Activated CD4-positive, alpha-beta memory T cell treated with anti-CD3 and anti-CD28 coated beads for 36 hours (primary cell): ENCODE results near the gene NAV1. TPM values are rescaled to one million over a fixed set of nuclear protein-coding genes. Genes with fewer than 3 reads are reported as not detected.

ENCODE experiments used
- CTCF ChIA-PET: fragments of 350-600 bp; sonication (Branson Sonifier 250); formaldehyde crosslinking; loops from one replicate; lab custom pipeline; 2021; ENCODE audit warnings: antibody characterized with exemption, inconsistent platforms; lab: Charles Lee
- POLR2A ChIA-PET: fragments of 350-600 bp; sonication (Branson Sonifier 250); formaldehyde crosslinking; loops from one replicate; lab custom pipeline; 2021; ENCODE audit warnings: antibody characterized with exemption; lab: Charles Lee
- DNase-seq: peaks from one replicate; pipeline ENCODE4 v3.0.0-alpha.2; 2020
- H3K27ac Mint-ChIP-seq: one replicate; pipeline ENCODE4 v1.8.0; 2021; ENCODE audit warnings: mixed read lengths
- H3K27me3 Mint-ChIP-seq: one replicate; pipeline ENCODE4 v1.8.0; 2021; ENCODE audit warnings: mixed read lengths
- H3K36me3 Mint-ChIP-seq: one replicate; pipeline ENCODE4 v1.8.0; 2021; ENCODE audit warnings: mixed read lengths
- H3K4me1 Mint-ChIP-seq: one replicate; pipeline ENCODE4 v1.8.0; 2021; ENCODE audit warnings: low read depth, mixed read lengths
- H3K4me3 Mint-ChIP-seq: one replicate; pipeline ENCODE4 v1.8.0; 2021; ENCODE audit warnings: mild to moderate bottlenecking, mixed read lengths
- H3K9me3 Mint-ChIP-seq: one replicate; pipeline ENCODE4 v1.8.0; 2021; ENCODE audit warnings: mixed read lengths
- intact Hi-C: fragments of 100-400 bp; cut with micrococcal nuclease; formaldehyde crosslinking; loops from one replicate; pipeline ENCODE4 v1.15.1; 2023
- total RNA-seq, 2 experiments: library from RNA; stranded (reverse); gene quantifications; one replicate each; pipeline ENCODE4 v1.2.3, GENCODE V29; 2021

The NAV1 gene
- total RNA-seq, 2 experiments from 2014 or later = 2.2 to 2.6 TPM

DNA sequence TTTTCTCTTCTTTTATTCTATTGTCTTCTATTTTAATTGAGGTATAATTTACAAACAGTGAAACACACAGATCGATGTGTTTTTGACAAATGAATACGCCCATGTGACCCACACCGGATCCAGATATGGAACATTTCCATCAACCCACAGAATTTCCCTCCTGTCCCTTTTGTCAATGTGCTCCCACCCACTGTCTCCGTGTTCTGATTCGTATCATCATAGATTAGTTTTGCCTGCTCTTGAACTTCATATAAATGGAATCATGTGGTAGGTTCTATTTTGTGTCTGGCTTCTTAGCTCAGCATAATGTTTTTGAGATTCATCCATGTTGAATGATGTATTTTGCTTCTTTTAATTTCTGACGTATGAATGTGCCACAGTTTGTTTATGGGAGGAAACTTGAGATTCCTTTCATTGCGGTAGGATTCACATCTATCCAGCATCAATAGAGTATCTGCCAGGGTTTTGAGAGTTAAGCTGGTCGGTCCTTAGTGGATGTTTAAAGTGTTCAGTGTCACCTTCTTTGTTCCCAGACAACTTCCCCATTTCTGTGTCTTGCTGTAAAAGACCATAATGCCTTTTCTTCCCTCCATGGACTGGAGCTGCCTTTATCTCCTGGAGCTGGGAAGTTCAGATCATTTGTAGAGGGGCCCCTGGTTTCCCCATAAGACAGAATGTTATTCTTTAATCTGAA, 14.7 kb downstream of the NAV1 start:
- intact Hi-C loops = no loop called here
- no peaks in the 10 kb centered on the region for H3K9me3 Mint-ChIP-seq
- ChIA-PET CTCF (no interaction called here), POLR2A (no interaction called here)
- no peak overlapping the region for H3K27ac Mint-ChIP-seq
- no peaks in the 10 kb centered on the region for H3K27me3 Mint-ChIP-seq
- H3K36me3 Mint-ChIP-seq = no peaks in the 10 kb centered on the region
- DNase-seq = no peak
- H3K4me1 Mint-ChIP-seq = no peaks in the 10 kb centered on the region
- no peak overlapping the region for H3K4me3 Mint-ChIP-seq

DNA sequence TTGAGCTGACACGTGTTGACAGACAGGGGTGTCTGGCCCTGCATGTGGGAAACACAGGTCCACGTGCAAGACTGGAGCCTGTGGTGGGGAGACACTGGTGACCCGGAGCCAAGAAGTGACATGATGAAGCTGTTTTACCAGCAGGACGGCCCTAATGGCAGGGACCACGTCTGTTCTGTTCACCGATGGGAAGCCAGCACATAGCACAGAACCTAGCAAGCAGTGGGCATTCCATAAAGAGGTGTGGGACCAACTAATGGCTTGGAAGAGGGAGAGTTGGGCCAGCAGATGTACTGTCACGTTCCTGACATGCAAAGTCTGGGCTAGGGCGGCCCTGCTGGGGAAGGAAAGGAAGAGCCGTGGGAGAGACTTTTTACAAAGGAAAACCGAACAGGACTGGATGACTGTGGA, 15.3 kb downstream of the NAV1 start:
- no peaks in the 10 kb centered on the region for H3K36me3 Mint-ChIP-seq
- no peak overlapping the region for H3K4me3 Mint-ChIP-seq
- H3K9me3 Mint-ChIP-seq = no peaks in the 10 kb centered on the region
- DNase-seq = no peak
- ChIA-PET CTCF (no interaction called here), POLR2A (no interaction called here)
- no peaks in the 10 kb centered on the region for H3K27me3 Mint-ChIP-seq
- no peak overlapping the region for H3K27ac Mint-ChIP-seq
- H3K4me1 Mint-ChIP-seq = no peaks in the 10 kb centered on the region
- intact Hi-C loops = no loop called here

DNA sequence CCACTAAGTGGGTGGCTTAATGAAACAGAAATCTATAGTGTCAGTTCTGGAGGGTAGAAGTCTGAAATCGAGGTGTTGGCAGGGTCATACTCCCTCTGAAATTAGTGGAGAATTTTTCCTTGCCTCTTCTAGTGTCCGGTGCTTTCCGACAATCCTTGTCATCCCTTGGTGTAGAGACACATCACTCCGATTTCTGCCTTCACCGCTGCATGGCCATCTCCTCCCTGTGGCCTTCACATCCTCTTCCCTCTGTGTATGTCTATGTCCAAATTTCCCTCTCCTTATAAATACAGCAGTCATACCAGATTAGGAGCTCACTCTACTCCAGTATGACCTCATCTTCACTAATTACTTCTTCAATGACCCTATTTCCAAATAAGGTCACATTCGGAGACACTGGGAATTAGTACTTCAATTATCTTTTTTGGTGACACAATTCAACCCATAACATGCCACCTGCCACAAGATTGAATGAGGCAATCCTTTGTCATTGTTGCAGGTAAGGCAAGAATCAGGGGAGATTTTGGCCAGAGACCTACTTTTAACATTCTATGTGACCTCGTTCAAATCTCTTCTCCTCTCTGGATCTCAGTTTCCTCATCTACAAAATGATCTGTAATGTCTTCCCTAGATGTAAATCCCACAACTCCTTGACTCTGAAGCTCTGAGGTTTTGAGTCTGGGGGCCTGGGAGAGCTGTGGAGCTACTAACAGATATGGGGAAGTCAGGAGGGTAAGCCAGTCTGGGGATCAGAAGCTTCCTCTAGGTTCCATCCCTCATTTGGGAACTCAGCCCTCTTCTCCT, 16.1 kb downstream of the NAV1 start:
- peaks cover 3% of the 10 kb centered on the region for H3K4me1 Mint-ChIP-seq
- DNase-seq = no peak
- no peak overlapping the region for H3K27ac Mint-ChIP-seq
- intact Hi-C loops = no loop called here
- CTCF ChIA-PET = interaction anchor here (1.5 kb wide), 1 partner anchor 42 kb away, joined by 6 read pairs; no protein-coding TSS in a partner anchor
- no peaks in the 10 kb centered on the region for H3K27me3 Mint-ChIP-seq
- no peaks in the 10 kb centered on the region for H3K9me3 Mint-ChIP-seq
- H3K4me3 Mint-ChIP-seq = no peak overlapping the region
- POLR2A ChIA-PET = no interaction called here
- no peaks in the 10 kb centered on the region for H3K36me3 Mint-ChIP-seq

DNA sequence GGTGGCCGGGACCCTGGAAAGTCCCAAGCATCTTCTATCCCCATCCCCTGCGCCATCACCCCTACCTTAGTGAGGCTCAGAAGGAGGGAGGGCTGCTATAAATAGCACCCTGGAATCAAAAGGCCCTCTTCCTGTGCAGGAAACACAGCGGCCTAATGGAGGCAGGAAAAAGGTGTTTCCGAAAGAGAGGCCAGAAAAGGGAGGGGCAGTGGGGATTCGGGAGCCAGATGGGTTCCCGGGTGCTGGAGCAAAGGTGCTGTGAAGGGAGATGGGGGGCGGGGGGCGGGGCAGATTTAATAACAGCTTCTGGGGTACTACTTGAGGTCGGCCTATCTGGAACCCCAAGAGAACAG, 16.6 kb downstream of the NAV1 start:
- intact Hi-C loops = no loop called here
- Mint-ChIP-seq H3K36me3 (no peaks in the 10 kb centered on the region), H3K27ac (no peak overlapping the region), H3K4me3 (no peak overlapping the region), H3K4me1 (peaks cover 5% of the 10 kb centered on the region), H3K9me3 (no peaks in the 10 kb centered on the region), H3K27me3 (no peaks in the 10 kb centered on the region)
- DNase-seq = no peak
- CTCF ChIA-PET = interaction anchor here (1.5 kb wide), 1 partner anchor 43 kb away, joined by 6 read pairs; no protein-coding TSS in a partner anchor
- POLR2A ChIA-PET = no interaction called here

DNA sequence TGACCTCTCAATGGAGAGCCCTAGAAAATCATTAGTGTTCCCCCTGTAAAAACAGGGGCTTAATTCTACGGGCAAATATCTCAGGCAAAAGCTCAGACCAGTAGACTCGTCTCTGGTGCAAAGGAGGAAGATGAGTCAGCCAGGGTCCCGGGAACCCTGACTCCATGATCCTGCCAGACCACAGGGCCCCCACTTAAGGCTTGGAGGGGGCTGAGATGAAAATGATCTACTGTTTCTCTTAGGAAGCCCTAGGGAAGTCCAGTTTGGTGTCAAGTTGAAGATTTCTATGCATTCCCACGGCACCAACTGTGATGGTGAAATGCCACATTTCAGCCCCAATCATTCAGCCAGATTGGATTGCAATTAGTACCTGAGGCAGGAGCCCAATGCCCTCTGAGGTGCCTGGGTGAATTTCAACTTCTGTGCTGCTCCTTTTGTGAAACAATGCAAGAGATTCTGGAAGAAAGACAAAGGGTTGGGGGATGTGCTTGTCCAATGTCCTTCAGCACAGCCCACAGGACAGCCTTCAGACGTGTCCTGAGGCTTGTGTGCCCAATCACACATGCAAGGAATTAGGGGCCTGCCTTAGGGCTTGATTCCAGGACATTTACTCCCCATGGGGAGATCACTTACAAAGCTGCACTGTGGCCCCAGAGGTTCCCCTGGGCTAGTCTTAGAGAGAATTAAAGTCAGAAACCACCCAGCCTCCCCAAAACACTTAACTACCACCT, 18.1 kb downstream of the NAV1 start:
- no peak overlapping the region for H3K4me3 Mint-ChIP-seq
- no peak overlapping the region for H3K27ac Mint-ChIP-seq

DNA sequence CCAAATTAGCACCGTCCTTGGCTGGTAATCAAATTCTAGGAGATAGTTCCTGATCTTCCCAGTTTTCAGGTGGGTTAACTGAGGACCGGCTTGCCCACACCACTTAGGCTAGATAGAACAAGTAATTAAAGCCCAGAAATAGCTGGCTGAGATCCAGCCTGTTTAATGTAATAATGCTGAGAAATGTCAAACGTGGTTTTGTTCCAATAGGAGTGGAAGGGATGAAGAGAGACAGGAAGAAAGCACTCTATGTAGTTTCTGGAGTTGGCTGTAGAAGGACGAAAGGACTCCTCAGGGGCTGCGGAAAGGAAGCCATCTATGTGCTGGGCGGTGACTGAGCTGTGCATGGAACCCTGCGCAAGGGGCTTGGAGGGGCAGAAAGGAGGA, 18.6 kb downstream of the NAV1 start:
- Mint-ChIP-seq H3K27ac (no peak overlapping the region), H3K9me3 (no peaks in the 10 kb centered on the region), H3K4me1 (peaks cover 5% of the 10 kb centered on the region), H3K4me3 (no peak overlapping the region), H3K27me3 (no peaks in the 10 kb centered on the region), H3K36me3 (no peaks in the 10 kb centered on the region)
- no peak for DNase-seq
- ChIA-PET POLR2A (no interaction called here), CTCF (interaction anchor here (0.8 to 5.6 kb wide), 4 partner anchors 45 to 237 kb away, joined by 3 to 125 read pairs (median 4); no protein-coding TSS in a partner anchor)
- intact Hi-C loops = no loop called here

More for the DNA sequence above, 18.1 kb downstream of the NAV1 start:
- intact Hi-C loops = no loop called here
- peaks cover 5% of the 10 kb centered on the region for H3K4me1 Mint-ChIP-seq
- H3K36me3 Mint-ChIP-seq = no peaks in the 10 kb centered on the region
- H3K27me3 Mint-ChIP-seq = no peaks in the 10 kb centered on the region
- no peaks in the 10 kb centered on the region for H3K9me3 Mint-ChIP-seq
- no peak for DNase-seq
- ChIA-PET CTCF (interaction anchor here (0.8 to 5.6 kb wide), 4 partner anchors 45 to 238 kb away, joined by 3 to 125 read pairs (median 4); no protein-coding TSS in a partner anchor), POLR2A (no interaction called here)

DNA sequence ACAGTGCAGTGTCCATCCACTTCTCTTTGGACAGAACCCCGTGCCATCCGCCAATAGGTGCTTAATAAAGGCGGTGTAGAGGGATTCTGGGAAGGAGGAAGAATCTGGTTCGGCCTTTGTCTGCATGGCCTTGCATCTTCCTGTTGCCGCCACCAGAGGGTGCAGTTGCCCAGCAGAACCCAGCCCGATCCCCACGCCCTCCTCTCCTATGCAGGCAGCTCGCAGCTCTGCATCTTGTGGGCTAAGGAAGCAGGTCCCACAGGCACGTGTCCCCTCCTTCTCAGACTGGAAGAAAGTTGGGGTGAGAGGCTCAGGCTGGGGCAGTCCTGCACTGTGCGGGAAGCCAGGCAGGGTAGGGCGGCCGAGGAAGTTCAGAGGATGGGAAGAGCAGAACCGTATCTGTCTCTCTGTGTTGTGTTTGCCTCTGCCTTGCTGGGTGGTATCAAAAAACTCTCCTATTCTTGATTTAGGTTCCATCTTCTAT, 20.8 kb downstream of the NAV1 start:
- DNase-seq = peak; percentile 79
- ChIA-PET CTCF (interaction anchor here (0.6 to 5.6 kb wide), 31 partner anchors 8 to 307 kb away, joined by 3 to 125 read pairs (median 5); no protein-coding TSS in a partner anchor), POLR2A (no interaction called here)
- Mint-ChIP-seq H3K9me3 (no peaks in the 10 kb centered on the region), H3K27ac (no peak overlapping the region), H3K4me3 (no peak overlapping the region), H3K4me1 (peaks cover 5% of the 10 kb centered on the region), H3K27me3 (no peaks in the 10 kb centered on the region), H3K36me3 (no peaks in the 10 kb centered on the region)
- intact Hi-C loops = loop anchor here (1.0 kb wide), 2 partner anchors 145 to 234 kb away; no protein-coding TSS in a partner anchor

DNA sequence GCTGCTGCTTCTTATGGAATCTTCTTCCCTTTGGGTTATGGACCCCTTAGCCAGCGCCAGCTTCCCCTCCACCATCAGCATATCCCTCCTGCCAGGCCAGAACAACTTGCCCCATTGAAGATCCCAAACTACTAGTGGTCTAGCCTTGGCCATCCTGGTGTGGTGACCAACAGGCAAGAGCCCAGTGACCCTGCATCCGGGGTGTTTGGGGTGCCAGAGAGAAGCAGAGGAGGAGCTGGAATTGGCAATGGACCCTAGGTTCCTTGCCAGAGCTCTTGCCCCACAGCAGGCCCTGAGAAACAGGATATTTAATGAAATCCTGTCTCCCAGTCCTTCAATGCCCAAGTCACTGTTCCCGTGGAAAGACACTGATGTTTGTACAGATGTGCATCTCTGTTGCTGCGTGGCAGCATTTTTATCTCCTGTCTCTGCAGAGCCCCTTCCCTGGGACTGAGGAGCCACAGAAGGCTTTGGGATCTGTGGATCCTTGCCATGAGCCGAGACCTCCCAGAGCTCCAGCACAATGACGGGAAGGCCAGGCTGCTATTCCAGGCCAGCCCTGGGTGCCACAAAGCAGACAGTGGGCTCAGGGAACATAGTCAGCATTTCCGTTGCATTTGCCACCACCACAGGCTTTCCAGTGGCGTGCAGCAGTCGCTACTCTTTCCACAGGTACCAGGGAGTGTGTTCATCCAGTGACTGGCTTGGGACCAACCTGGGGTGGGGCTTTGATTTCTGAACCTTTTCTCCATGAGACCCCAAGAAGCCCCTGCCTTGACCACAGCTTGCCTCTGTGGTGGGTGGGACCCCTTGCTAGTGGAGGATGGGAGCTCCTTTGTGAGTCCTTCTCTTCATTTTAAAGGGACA, 21.6 kb downstream of the NAV1 start:
- intact Hi-C loops = no loop called here
- POLR2A ChIA-PET = no interaction called here
- H3K27me3 Mint-ChIP-seq = no peaks in the 10 kb centered on the region
- no peak overlapping the region for H3K4me3 Mint-ChIP-seq
- DNase-seq = no peak
- no peak overlapping the region for H3K27ac Mint-ChIP-seq
- CTCF ChIA-PET = interaction anchor here (0.6 to 5.6 kb wide), 29 partner anchors 9 to 306 kb away, joined by 3 to 125 read pairs (median 6); no protein-coding TSS in a partner anchor
- peaks cover 5% of the 10 kb centered on the region for H3K4me1 Mint-ChIP-seq
- H3K9me3 Mint-ChIP-seq = no peaks in the 10 kb centered on the region
- no peaks in the 10 kb centered on the region for H3K36me3 Mint-ChIP-seq

DNA sequence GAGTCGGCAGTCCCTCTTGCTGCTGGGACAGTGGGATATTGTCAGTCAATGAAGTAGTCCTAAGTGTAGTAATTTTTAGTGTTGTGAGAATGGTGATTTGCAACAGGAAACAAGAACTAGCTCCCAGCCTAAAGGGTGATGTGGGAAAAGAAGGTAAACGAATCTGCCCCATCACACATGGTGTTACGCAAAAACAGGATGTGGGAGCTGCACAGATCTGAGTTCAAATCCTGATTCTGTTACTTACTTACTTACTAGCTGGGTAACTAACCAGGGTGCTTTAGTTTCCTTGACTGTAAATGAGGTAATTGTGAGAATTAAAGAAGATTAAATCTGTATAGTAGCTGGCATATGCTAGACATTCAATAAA, 22.3 kb downstream of the NAV1 start:
- intact Hi-C loops = no loop called here
- POLR2A ChIA-PET = no interaction called here
- CTCF ChIA-PET = interaction anchor here (0.6 to 5.6 kb wide), 10 partner anchors 9 to 233 kb away, joined by 3 to 125 read pairs (median 3); no protein-coding TSS in a partner anchor
- H3K36me3 Mint-ChIP-seq = no peaks in the 10 kb centered on the region
- H3K4me3 Mint-ChIP-seq = no peak overlapping the region
- no peaks in the 10 kb centered on the region for H3K27me3 Mint-ChIP-seq
- no peak for DNase-seq
- H3K9me3 Mint-ChIP-seq = no peaks in the 10 kb centered on the region
- no peak overlapping the region for H3K27ac Mint-ChIP-seq
- H3K4me1 Mint-ChIP-seq = peaks cover 5% of the 10 kb centered on the region

DNA sequence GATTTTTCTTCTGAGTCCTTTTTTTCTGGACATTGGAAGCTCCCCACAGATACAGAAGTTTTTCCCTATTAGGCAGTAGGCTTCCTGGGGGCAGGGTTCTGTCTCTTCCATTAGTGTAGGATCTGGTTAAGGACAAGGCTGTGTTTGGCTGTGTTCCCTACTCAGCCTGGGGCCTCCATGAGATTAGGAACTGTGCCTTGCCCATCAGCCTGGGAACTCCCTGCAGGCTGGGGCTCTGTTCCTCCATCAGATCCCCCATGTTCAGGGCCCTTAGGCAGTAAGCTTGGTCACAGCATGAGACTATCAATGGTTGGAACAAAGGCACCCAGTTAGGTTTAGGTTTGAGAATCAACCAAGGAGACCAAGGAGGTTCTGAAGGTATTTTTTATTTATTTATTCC, 22.7 kb downstream of the NAV1 start:
- POLR2A ChIA-PET = no interaction called here
- intact Hi-C loops = no loop called here
- CTCF ChIA-PET = interaction anchor here (0.6 to 5.6 kb wide), 10 partner anchors 8 to 232 kb away, joined by 3 to 125 read pairs (median 3); no protein-coding TSS in a partner anchor

DNA sequence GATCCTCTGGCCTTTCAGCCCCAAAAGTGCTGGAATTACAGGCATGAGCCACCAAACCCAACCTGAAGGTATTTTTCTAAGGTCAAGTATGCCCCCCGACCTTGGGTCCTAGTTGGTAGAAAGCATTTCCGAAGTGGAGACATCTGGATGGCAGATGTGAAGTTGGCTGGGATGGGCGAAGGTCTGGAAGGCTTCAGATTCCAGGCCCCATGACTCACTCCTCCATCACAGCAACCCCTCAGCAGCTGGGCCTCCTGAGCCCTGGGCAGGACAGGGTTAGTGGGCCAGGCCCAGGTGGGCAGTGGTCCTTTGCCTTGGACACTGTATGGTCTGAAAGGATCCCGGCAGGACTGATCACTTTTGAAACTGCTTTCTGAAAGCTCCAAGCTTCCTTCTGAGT, 23.3 kb downstream of the NAV1 start:
- H3K4me1 Mint-ChIP-seq = peaks cover 5% of the 10 kb centered on the region
- no peak for DNase-seq
- no peaks in the 10 kb centered on the region for H3K36me3 Mint-ChIP-seq
- no peaks in the 10 kb centered on the region for H3K27me3 Mint-ChIP-seq
- intact Hi-C loops = no loop called here
- H3K4me3 Mint-ChIP-seq = no peak overlapping the region
- H3K27ac Mint-ChIP-seq = no peak overlapping the region
- CTCF ChIA-PET = interaction anchor here (1.2 to 5.6 kb wide), 3 partner anchors 50 to 232 kb away, joined by 3 to 125 read pairs (median 17); no protein-coding TSS in a partner anchor
- no peaks in the 10 kb centered on the region for H3K9me3 Mint-ChIP-seq
- POLR2A ChIA-PET = no interaction called here

More for the DNA sequence above, 22.7 kb downstream of the NAV1 start:
- peaks cover 5% of the 10 kb centered on the region for H3K4me1 Mint-ChIP-seq
- H3K36me3 Mint-ChIP-seq = no peaks in the 10 kb centered on the region
- no peak overlapping the region for H3K27ac Mint-ChIP-seq
- H3K27me3 Mint-ChIP-seq = no peaks in the 10 kb centered on the region
- H3K4me3 Mint-ChIP-seq = no peak overlapping the region
- no peaks in the 10 kb centered on the region for H3K9me3 Mint-ChIP-seq
- DNase-seq = no peak
